BE2C (cell line): ENCODE measurements around the gene HPS5.
A peak's percentile ranks its signal among the peaks of the same experiment; 100 is the strongest.

ENCODE experiments used
- DNase-seq: peaks from one replicate; pipeline ENCODE4 v3.0.0-alpha.2; 2020
- H3K27me3 ChIP-seq: fragments of 250-450 bp; sonication (Bioruptor Pico); 2 replicates; pipeline ENCODE4 v1.5.1; 2020; ENCODE audit warnings: mild to moderate bottlenecking
- H3K36me3 ChIP-seq: fragments of 250-450 bp; sonication (Bioruptor Pico); 2 replicates; pipeline ENCODE4 v1.5.1; 2020; ENCODE audit warnings: mild to moderate bottlenecking
- H3K4me1 ChIP-seq: fragments of 250-450 bp; sonication (Bioruptor Pico); 2 replicates; pipeline ENCODE4 v1.5.1; 2020
- H3K4me3 ChIP-seq: 2 replicates; pipeline ENCODE4 v1.5.1; 2011; ENCODE audit warnings: low read depth, low read length
- H3K9me3 ChIP-seq: fragments of 250-450 bp; sonication (Bioruptor Pico); 2 replicates; pipeline ENCODE4 v1.5.1; 2020
- CTCF ChIP-seq: IDR thresholded peaks from 2 replicates; pipeline ENCODE4 v1.5.1; 2012; ENCODE audit warnings: mild to moderate bottlenecking, low read depth, low read length

Gene HPS5

GRCh38 chr11:18365741-18366140 is 43.8 kb upstream of the HPS5 start:
- no peak for TF ChIP-seq CTCF
- peak; percentile 34 for DNase-seq
- Histone ChIP-seq H3K4me3 (no peak overlapping the region), H3K27me3 (no peaks in the 10 kb centered on the region), H3K36me3 (peaks cover 16% of the 10 kb centered on the region), H3K9me3 (no peaks in the 10 kb centered on the region), H3K4me1 (no peaks in the 10 kb centered on the region)

GRCh38 chr11:18364495-18365073 is 42.6 kb upstream of the HPS5 start:
- no peaks in the 10 kb centered on the region for H3K27me3 ChIP-seq
- H3K4me3 ChIP-seq, result no peak overlapping the region
- no peaks in the 10 kb centered on the region for H3K4me1 ChIP-seq
- H3K36me3 ChIP-seq, result peaks cover 16% of the 10 kb centered on the region
- no peak for TF ChIP-seq CTCF
- H3K9me3 ChIP-seq, result no peaks in the 10 kb centered on the region
- DNase-seq, result no peak

GRCh38 chr11:18361154-18361553 is 39.2 kb upstream of the HPS5 start:
- peaks cover 17% of the 10 kb centered on the region for H3K36me3 ChIP-seq
- DNase-seq, result no peak
- H3K4me3 ChIP-seq, result no peak overlapping the region
- no peaks in the 10 kb centered on the region for H3K9me3 ChIP-seq
- H3K4me1 ChIP-seq, result no peaks in the 10 kb centered on the region
- no peaks in the 10 kb centered on the region for H3K27me3 ChIP-seq
- TF ChIP-seq CTCF, result no peak

- no peaks in the 10 kb centered on the region for H3K27me3 ChIP-seq
- no peak overlapping the region for H3K4me3 ChIP-seq
- H3K36me3 ChIP-seq, result peaks cover 6% of the 10 kb centered on the region
- H3K9me3 ChIP-seq, result no peaks in the 10 kb centered on the region
- no peak for DNase-seq
- H3K4me1 ChIP-seq, result no peaks in the 10 kb centered on the region
- no peak for TF ChIP-seq CTCF
Measured at GRCh38 chr11:18358646-18359045, 36.7 kb upstream of the HPS5 start.

- H3K9me3 ChIP-seq, result no peaks in the 10 kb centered on the region
Measured at GRCh38 chr11:18352581-18352980, 30.6 kb upstream of the HPS5 start.

More at GRCh38 chr11:18352581-18352980, 30.6 kb upstream of the HPS5 start:
- Histone ChIP-seq H3K36me3 (no peaks in the 10 kb centered on the region), H3K27me3 (no peaks in the 10 kb centered on the region), H3K4me3 (no peak overlapping the region), H3K4me1 (no peaks in the 10 kb centered on the region)
- DNase-seq, result no peak
- TF ChIP-seq CTCF, result no peak
